Upper lobe of left lung (tissue), 4 donors: ENCODE data around the gene AHNAK.

Experiments used
- EP300 ChIP-seq, 4 donors: sonication (generic); formaldehyde crosslinking; IDR thresholded peaks; one replicate each; pipeline ENCODE4 v1.5.1; 2017; ENCODE audit warnings: antibody characterized with exemption in 4 of 4, control low read depth in 2 of 4
- POLR2A ChIP-seq, 4 donors: fragments of 450-650 bp; IDR thresholded peaks; one replicate each; pipeline ENCODE4 v1.5.1; 2016 to 2017; ENCODE audit warnings: antibody characterized with exemption in 4 of 4, mild to moderate bottlenecking in 2 of 4
- TF ChIP-seq, protein P1 (sequence below), 6 experiments: fragments of 450-650 bp in 4 of 6; fragments of 200-600 bp in 2 of 6; sonication (generic) in 2 of 6; IDR thresholded peaks; one replicate each; pipeline ENCODE4 v1.5.1; 2016 to 2019; ENCODE audit warnings: antibody characterized with exemption in 6 of 6

DNA sequence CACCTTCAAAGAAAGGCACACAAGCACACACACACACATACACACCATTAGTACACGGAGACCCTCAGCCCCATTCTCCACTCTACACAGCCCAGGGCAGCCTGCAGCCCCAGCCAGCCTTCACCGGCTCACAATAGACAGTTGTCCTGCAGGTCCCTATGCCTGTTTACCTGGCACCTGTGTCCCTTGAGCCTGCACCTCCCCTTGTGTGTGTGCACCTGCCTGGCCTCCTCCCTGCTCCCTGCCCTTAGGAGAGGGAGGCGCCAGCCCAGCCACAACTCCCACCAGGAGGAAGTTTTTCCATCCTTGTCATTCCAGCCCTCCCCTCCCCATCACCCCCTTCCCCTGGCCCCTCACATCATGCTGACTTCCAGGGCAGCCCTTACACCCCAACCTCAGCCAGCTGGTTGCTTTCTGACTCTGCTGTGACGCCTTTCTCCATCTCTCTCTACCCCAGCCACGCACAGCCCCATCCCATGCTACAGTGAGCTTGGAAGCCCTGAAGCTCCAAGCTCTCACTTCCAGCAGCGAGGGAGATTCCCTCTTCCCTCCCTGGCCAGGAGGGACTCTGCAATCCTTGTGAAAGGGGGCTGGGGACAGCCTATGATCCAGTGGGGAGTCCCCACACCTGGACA, 4.4 kb downstream of the AHNAK start:
- TF ChIP-seq, protein P1, sequence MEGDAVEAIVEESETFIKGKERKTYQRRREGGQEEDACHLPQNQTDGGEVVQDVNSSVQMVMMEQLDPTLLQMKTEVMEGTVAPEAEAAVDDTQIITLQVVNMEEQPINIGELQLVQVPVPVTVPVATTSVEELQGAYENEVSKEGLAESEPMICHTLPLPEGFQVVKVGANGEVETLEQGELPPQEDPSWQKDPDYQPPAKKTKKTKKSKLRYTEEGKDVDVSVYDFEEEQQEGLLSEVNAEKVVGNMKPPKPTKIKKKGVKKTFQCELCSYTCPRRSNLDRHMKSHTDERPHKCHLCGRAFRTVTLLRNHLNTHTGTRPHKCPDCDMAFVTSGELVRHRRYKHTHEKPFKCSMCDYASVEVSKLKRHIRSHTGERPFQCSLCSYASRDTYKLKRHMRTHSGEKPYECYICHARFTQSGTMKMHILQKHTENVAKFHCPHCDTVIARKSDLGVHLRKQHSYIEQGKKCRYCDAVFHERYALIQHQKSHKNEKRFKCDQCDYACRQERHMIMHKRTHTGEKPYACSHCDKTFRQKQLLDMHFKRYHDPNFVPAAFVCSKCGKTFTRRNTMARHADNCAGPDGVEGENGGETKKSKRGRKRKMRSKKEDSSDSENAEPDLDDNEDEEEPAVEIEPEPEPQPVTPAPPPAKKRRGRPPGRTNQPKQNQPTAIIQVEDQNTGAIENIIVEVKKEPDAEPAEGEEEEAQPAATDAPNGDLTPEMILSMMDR (IDR thresholded peaks at IDR 0.05): no peak
- TF ChIP-seq POLR2A (IDR thresholded peaks at IDR 0.05): no peak
- no peak for TF ChIP-seq EP300 (IDR thresholded peaks at IDR 0.05)
